Middle frontal gyrus (tissue), 1 donor: ENCODE data around the gene ZC3H7B.
"Not testable (repeated sequence)": the region's sequence is repeated elsewhere in the genome, so short reads cannot be mapped to it uniquely, and the experiment has no call there.

Experiments used
- DNase-seq: peaks from one replicate; pipeline ENCODE4 v3.0.0-alpha.2; 2015; ENCODE audit warnings: low spot score; ENCODE audit errors: extremely low spot score

The ZC3H7B gene

DNA sequence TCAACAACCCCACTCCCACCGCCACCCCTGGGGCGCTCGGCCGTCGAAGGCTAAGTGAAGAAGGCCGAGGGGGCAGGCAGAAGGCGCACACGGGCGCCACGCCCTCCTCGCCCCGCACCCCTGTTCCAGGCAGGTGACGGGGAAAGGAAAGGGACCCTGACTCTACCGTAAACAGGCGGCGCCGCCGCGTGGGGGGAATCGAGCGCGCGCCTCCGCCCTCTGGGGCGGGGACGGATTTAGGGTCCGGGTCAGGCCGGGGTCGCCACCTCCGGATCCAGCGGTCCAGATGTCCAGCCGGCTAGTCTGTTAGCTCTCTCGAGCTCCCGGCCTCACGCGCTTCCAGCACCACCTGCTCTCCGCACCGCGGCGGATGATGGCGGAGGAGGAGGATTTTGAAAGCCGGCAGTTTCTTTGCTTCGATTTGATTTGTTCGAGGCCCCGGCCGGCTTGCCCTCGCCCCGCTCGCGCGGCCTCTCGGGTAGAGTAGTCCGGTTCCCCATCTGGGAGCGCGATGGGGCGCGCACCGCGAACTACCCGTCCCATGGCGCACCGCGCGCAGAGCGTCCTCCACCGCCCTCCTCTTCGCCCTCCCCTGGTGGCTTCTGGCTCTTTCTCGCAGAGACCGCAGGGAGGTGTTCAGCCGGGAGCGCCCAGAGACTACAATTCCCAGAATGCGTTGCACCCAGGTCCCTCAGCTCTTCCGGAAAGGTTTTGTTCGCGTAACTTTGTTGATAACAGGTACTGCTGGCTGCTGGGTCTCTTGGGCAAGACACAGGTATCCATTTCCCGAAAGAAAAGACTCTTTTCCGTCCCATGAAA is 15.3 kb upstream of the ZC3H7B start, which contains the start of gene RANGAP1:
Gene RANGAP1, minus strand, starts transcription at position 368 of the 819 bp plus-strand sequence. CDS start 5,143 bp downstream, outside the sequence.
- peak; percentile 97 for DNase-seq

DNA sequence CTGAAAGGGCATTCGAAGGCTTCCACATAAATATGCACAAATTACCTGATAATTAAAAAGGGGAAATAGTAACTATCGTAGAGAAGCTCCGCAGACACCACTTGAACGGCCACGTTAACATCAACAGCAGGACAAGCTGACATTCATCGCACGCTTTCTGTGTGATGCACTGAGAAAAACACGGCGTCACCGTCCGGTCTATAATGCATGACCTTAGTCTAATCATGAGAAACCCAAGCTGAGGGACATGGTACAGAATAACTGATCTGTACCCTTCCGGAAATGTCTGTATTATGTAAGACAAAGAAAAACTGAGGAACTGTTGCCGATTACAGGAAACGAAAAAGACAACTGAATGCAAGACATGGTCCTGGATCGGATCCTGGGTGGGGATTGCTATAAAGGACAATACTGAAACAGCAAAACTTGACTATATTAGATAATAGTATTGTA is 14.7 kb upstream of the ZC3H7B start:
- no peak for DNase-seq

GRCh38 chr22:41288245-41288946 is 12.9 kb upstream of the ZC3H7B start:
- DNase-seq, result no peak

DNA sequence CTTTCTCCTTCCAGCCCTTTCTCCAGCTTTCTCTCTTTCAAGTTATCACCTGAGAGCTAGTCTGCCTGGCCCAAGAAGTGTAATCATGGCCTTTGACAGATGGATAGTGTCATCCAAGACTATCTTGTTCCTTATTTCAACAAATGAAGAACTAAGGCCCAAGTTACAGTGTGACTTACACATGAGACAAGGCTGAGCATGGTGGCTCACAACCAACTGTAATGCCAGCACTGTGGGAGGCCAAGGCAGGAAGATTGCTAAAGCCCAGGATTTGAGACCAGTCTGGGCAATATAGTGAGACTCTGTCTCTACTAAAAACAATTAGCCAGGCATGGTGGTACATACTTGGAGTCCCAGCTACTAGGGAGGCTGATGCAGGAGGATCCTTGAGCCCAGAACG is 11.7 kb upstream of the ZC3H7B start:
- no peak for DNase-seq

DNA sequence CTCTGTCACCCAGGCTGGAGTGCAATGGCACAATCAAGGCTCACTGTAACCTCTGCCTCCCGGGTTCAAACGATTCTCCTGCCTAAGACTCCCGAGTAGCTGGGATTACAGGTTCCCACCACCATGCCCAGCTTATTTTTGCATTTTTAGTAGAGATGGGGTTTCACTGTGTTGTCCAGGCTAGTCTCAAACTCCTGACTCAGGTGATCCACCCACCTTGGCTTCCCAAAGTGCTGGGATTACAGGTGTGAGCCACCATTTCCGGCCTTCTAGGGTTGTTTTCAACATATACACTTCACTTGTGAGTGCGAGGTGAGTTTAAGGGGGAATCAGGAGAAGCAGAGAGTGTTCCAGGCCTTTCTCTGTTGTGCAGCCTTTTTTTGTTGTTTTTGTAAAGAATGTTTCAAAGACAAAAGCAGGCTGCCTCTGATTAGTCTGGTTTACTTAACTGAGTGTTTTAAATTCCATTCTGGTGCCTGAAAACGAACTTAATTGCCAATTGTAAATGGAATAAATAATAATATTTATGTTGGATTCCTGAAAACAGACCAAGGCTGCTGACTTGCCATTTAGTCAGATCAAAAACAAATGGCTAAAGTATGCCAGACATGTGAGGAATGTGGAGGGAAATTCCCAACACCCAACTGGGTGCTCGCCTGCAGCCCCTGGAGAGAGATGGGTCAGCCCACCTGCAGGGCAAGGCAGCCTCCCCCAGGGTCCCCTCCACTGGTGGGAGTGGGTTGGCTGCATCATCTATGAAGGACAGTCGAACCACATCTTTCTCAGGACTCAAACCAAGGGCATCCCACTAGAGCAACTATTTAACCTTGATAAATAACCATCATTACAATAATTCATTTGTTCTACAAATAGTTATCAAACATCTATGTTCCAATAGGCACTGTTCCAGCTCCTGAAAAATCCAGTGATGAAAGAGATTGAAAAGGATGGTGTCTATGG is 10.8 kb upstream of the ZC3H7B start:
- no peak for DNase-seq

GRCh38 chr22:41294816-41295215 is 6.5 kb upstream of the ZC3H7B start:
- DNase-seq, result not testable (repeated sequence)

GRCh38 chr22:41296826-41297667 is 4.3 kb upstream of the ZC3H7B start:
- DNase-seq, result no peak

- no peak for DNase-seq
Observed at GRCh38 chr22:41300661-41301060, 664 bp upstream of the ZC3H7B start.

DNA sequence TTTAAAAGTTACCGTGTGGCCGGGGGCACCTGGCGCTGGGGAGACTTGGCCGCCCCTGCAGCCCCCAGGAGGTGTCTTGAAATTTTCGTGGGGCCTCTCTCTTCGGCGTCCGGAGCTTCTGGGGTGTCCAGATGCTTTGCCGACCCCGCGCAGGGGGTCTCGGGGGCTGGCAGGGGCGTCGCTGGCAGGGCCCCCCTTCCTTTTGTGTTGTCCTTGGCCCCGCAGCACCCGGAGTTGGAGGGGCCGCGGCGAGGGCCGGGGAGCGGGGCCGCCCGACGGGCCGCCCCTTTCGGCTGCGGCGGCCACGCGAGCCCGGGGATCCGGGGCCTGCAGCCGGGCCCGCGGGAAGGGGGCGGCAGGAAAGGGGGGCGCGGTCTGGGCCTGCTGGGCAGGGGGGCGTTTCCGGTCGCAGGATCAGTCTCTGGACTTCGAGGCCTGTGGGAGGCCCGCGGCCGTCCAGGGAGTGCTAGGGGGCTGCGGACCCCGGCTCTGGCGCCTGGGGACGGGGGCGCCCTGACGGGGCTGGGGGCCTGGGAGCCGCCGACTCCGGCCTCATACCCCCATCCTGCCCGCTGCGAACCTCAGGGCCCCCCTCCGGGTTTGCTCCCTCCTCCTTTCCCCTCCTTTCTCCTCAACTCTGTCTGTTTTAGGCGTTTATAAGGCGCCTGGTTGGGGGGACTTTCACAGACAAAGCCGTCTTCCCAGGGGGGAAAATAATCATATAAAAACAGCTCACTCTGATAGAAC is 869 bp downstream of the ZC3H7B start:
- no peak for DNase-seq

- no peak for DNase-seq
Observed at GRCh38 chr22:41302811-41303210, 1.5 kb downstream of the ZC3H7B start.

GRCh38 chr22:41305646-41306045 is 4.3 kb downstream of the ZC3H7B start:
- no peak for DNase-seq

- no peak for DNase-seq
Observed at GRCh38 chr22:41308054-41308453, 6.7 kb downstream of the ZC3H7B start.

DNA sequence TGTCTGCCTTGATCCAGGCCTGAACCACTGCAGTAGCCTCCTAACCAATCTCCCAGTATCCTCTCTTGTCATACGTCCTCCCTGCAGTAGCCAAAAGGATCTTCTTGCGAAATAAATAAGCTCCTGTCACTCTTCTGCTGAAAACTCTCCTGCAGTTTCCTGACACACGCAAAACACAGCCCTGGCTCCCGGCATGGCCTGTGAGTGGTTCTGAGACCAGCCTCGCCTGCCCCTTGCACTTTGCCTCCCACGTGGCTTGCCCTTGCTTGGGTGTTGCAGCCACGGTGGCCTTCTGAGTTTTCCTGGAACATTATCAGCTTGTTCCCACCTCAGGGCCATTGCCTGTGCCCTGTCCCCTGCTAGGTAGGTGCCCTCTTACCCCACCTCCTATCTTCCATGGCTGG is 7.2 kb downstream of the ZC3H7B start:
- no peak for DNase-seq

DNA sequence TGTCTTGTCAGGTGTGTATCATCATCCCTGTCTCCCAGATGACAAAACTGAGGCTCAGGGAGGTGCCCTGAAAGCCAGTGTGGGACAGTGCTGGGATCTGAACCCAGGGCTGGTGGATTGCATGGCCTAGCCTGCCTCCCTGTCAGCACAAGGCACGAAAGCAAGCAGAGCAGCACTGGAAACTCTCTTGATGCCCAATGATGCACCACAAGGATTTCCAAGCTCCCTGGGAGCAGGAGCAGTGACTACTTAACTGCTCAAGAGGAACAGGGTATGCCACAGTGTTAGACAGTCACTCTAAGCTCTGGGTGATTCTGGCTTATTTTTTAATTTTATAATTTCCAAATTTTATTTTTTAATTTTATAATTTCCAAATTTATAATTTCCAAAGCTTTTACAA is 9.0 kb downstream of the ZC3H7B start:
- DNase-seq, result no peak

GRCh38 chr22:41311487-41311886 is 10.2 kb downstream of the ZC3H7B start:
- no peak for DNase-seq

- DNase-seq, result no peak
Observed at GRCh38 chr22:41314821-41315220, 13.5 kb downstream of the ZC3H7B start.

- DNase-seq, result no peak
Observed at GRCh38 chr22:41315586-41315985, 14.3 kb downstream of the ZC3H7B start.

DNA sequence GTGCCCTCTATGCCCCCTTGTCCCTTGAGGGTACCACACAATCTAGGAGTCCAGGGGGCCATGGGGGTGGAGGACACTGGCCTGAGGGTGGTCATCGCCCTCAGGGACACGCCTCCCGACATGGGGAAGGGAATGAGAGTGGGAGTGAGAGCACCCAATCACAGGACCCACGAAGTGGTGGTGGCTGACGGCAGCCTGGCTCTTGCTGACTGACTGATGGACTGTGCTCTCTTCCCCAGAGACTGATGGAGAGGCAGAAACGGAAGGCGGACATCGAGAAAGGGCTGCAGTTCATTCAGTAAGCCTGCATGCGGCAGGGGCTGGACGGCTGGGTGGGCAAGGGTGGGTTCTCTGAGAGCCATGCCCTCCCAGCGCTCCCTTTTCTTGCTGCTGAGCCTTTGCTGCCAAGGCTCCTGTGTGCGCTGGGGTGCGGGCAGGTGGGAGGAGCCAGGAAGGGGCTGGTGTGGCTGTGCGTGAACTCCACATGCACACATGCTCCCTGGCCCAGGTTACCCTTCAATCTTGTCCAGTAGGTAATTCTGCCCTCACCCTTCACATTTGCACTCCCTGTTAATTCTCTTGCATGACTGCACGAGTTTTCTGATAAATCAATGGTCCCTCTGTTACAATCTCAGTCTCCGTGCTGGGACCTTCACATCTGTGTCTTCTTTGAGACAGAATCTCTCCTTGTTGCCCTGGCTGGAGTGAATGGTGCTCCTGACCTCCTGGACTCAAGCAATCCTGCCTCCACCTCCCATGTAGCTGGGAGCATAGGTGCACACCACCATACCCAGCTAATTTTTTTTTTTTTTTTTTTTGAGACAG is 19.3 kb downstream of the ZC3H7B start:
- no peak for DNase-seq
